HepG2 (cell line): ENCODE results near the gene UNC5B.

Source experiments
- IRF2 ChIP-seq: IDR thresholded peaks from 2 replicates; pipeline ENCODE4 v1.6.1; 2018; ENCODE audit warnings: missing genetic modification reagents, missing compliant biosample characterization
- MEIS1 ChIP-seq: sonication (generic); formaldehyde crosslinking; IDR thresholded peaks from 2 replicates; pipeline ENCODE4 v1.9.0; 2021; ENCODE audit warnings: mild to moderate bottlenecking, missing genetic modification reagents, moderate library complexity, borderline replicate concordance
- MTA1 ChIP-seq: sonication (generic); formaldehyde crosslinking; IDR thresholded peaks from 2 replicates; pipeline ENCODE4 v1.4.0; 2020; ENCODE audit warnings: missing genetic modification reagents, mild to moderate bottlenecking, borderline replicate concordance
- PHF5A ChIP-seq: IDR thresholded peaks from one replicate; pipeline ENCODE4 v1.6.1; 2018; ENCODE audit warnings: low read depth, missing genetic modification reagents; ENCODE audit not compliant: unreplicated experiment
- SIN3A ChIP-seq: IDR thresholded peaks from 2 replicates; pipeline ENCODE4 v1.6.1; 2011; ENCODE audit warnings: low read depth, mild to moderate bottlenecking, control low read depth, low read length, borderline replicate concordance
- ZFP62 ChIP-seq: sonication (generic); formaldehyde crosslinking; IDR thresholded peaks from 2 replicates; pipeline ENCODE4 v1.4.0; 2020; ENCODE audit warnings: missing genetic modification reagents
- ZNF496 ChIP-seq: sonication (generic); formaldehyde crosslinking; IDR thresholded peaks from 2 replicates; pipeline ENCODE4 v1.8.1; 2023; ENCODE audit warnings: mild to moderate bottlenecking, moderate library complexity, missing genetic modification reagents; ENCODE audit not compliant: insufficient replicate concordance

DNA sequence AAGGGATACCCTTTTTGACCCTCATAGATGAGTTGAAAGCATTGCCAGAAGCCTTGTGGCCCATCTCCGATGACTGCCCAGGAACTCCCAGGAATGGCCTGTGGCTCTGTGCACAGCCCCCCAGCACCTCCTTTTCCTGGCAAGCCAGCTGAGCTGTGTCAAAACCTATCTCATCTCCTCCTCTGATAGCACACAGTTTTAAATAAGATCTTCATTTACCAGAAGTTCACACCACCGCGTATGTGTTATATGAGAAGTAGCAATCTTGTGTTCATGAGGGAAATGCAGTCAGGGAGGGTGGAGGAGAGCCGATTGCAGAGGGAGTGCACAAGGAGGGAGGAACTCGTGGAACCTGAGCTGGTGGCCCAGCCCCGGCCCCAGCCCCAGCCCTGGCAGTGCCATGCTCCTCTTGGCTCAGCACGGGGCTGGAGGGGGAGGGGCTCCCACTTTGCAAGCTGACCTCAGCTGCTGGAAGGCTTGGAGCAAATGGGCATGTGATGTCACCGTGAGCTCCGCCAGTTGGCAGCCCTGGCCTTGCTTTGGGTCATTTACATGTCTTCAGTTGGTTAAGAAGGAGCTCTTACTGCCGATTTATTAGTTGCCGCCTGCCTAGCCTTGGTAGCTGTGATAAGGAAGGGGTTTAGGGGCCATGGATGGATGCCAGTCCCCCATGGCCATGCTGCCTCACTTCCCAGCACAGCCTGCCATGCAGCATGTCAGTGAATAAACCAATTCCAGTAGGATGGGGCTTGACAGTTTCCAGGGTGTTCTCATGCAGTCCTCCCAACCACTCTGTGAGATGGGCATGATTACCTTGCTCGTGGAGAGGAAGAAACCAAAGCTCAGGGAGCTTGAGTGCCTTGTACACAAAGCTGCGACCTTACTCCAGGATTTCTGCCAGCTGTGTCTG is 20.0 kb downstream of the UNC5B start:
- no peak for TF ChIP-seq MEIS1
- no peak for TF ChIP-seq ZFP62 (CRISPR knock-in tag)
- TF ChIP-seq IRF2, result no peak
- no peak for TF ChIP-seq PHF5A
- TF ChIP-seq MTA1 (CRISPR knock-in tag), result no peak
- no peak for TF ChIP-seq ZNF496
- no peak for TF ChIP-seq SIN3A
